COLO668 (cell line): ENCODE measurements around the gene DIO3.

ENCODE experiments used
- DNase-seq: peaks from one replicate; lab custom pipeline; 2025; ENCODE audit not compliant: unreplicated experiment; lab: John Stamatoyannopoulos, UW

The DIO3 gene

DNA sequence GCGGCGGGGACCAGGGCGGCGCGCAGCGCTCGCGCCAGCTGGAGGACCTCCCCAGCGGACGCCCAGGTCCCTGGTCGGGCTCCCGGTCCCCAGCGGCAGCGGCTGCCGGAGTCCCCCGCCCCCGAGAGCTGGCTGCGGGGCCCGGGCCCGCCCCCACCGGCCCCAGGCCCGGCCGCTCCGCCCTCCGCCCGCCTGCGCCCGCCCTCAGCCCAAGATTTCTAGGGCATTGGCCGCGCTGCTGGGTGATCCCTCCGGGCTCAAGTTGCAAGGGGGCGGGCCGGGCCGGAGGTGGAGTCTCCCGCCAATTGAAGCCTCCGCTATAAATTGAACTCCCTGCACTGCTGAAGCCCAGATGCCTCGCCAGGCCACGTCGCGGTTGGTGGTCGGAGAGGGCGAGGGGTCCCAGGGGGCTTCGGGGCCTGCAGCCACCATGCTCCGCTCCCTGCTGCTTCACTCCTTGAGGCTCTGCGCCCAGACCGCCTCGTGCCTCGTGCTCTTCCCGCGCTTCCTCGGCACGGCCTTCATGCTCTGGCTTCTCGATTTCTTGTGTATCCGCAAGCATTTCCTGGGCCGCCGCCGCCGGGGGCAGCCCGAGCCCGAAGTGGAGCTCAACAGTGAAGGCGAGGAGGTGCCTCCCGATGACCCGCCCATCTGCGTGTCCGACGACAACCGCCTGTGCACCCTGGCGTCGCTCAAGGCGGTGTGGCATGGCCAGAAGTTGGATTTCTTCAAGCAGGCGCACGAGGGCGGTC, at the start of gene DIO3:
Gene DIO3 (plus strand): TSS at position 351 of the 752 bp plus-strand sequence.
- DNase-seq: peak; percentile 19

DNA sequence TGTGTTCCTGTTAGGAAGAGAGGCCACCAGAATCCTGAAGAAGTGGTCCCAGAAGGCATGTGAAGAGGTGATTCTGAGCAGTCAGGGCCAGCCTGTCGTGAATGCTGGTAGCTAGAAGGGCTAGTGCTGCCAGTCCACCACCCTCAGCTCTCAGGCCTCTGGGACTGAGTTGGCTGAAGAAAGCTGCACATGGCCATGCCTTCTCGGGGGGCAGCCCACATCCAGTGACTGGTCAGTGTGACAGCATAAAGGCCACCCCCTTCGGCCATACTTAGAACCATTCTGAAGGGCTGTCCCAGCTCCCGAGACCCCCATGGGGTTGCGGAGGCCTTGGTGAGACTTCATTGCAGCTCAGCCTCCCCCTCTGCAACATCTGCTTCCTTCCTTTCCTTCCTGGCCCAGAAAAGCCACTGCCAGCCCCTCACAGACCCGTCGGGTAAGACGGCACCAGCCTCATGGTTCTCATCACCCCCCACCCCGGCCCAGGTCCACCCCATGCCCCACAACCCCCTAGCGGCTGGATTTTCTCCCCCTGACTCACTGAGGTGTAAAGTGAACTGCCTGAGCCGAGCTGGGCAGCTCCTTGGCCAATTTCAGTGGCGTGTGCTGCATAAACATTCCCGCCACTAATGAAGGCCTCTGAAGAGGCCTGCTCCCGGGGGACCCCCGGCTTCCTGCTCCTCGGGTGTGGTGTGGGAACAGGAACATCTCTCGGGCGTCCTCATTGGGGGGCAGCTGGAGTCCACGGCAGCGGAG, 49.5 kb upstream of the DIO3 start:
- DNase-seq: no peak

DNA sequence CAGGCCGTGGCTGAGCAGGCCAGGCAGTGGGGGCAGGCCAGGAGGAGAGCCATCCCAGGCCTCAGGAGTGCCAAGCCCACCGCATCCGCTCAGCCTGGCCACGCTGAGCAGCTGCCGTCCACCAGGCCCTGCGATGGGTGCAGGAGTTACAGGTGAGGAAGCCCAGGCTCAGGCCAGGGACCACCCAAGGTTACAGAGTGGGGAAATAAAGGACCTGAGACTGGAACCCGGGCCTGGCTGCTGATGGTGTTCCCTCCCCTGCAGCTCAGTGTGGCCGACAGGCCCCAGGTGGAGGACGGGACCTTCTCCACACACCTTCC, 49.0 kb upstream of the DIO3 start:
- no peak for DNase-seq

DNA sequence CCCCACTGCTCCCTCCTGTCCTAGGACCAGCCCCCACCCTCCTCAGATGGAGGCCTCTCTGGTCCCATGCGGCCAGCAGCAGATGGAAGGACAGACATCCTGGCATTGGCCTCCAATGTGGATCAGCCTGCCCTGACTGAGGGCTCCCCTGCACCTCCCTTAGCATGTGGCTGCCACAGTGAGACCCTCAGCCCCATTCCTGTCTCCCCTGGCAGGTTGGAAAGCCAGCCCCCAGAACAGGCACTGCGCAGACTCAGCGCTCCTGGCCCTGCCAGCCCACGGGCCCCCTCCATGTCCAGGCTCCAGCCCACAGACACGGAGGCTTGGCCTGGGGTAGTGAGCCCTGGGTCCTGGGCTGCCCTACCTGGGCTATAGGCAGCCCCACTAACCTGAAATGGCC, 47.2 kb upstream of the DIO3 start:
- DNase-seq: no peak

DNA sequence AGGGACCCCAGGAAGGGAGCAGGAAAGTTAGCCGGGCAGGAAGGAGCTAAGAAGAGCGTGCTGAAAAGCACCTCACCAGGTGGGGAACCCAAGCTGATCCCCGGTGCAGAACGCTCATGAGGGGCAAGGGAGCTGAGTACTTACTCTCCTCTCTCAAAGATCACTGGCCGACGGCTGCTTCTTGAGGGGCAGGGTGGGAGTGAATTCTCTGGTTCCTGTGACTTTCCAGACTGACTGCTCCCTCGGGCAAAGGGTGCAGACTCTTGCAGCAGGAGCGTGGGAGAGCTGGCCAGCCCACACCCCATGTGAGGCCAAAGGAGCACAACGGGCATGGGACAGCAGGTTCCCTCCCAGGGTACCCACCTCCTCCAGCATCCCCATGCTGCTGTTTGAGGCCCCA, 44.9 kb upstream of the DIO3 start:
- no peak for DNase-seq

DNA sequence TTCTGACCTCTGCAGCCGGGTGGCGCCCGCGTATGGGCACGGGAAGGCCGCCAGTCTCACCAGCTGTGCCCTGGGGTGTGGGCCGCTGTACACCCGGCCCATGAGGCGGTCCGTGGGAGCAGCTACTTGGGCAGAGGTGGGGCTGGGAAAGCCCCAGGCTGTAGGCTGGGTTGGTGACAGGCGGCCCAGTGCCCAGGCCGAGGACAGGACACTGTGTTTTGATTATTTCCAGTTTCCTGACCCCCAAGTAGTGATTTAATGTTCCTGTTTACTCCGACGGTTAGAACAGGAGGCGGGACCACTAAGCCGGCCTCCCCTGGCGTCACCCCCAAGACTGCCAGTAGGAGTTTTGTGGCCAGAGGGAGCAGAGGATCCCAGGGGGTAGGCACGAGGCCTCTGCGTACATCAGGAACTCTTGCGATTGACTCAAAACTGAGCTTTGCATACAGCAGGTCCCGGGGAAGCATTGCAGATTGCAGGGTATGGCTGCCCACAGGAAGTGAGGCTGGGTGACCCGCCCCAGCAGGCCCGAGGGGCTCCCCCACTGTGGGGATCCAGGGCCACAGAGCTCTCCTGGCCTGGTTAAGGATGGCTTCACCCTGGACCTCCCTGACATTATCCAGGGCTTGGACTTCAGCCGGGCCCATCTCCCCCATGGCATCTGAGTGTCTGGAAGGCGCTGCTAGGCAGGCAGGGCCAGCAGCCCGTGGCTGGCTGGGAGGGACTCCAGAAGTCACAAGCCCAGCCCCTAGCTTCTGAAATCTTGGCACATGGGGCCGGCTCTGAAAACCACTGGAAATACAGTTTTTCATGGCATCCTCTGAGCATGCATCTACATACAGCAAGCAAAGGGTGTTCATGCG, 42.5 kb upstream of the DIO3 start:
- no peak for DNase-seq

DNA sequence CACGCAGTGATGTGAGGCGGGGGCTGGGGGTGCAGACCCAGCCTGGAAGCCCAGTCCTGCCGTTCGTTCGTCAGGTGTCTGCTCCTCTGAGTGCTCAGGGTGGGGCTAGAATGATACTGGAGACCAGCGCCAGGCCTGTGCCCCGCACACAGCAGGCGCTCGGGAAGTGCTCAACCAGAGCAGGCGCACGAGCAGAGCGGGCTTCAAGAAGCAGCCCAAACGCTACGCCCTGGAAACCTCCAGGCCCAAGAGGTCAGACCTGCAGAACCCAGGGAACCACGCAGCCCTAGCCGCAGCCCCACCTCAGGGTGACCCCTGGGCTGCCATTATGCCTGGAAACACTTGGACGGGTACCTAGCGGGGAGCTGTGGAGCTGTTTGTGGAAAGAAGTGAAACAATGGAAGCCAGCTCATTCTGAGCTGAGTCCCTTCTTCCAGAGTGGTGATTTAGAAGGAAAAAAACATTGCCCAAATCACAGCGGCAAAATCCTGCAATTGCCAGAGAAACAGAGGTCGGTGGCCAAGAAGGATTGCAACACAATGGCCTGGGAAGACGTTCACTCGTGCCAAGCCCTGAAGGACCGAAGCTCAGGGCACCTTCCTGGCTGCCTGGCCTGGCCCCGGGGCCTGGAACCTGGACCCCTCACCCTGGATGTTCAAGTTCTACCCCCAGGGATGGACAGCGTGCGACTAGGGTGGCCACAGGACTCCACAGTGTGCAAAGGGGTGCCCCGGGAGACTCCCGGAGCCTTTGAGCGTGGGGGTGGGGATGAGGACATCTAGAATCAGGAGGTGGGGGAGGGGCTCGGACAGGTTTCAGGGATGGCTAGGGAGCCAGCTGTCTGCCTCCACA, 40.4 kb upstream of the DIO3 start:
- DNase-seq: no peak

DNA sequence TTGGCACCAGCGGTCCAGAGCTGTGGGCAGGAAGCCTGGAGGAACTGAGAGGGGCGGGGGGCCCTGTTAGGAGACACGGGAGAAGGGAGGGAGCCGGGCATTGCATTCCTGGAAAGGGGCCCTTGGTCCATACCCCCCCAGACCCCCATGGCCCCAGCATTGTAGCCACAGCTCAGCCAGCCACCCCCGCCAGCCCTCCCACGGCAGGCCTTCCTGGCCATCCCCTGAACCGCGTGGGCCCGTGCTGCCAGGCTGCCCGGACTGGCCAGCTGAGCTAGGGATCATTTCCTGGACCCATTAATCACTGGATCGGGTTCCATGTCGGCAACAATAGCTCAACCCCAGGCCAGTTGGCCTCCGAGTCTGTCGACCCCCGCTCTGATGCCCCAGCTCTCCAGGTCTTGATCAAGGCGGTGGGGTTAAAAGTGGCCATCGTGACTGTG, 39.8 kb upstream of the DIO3 start:
- no peak for DNase-seq

DNA sequence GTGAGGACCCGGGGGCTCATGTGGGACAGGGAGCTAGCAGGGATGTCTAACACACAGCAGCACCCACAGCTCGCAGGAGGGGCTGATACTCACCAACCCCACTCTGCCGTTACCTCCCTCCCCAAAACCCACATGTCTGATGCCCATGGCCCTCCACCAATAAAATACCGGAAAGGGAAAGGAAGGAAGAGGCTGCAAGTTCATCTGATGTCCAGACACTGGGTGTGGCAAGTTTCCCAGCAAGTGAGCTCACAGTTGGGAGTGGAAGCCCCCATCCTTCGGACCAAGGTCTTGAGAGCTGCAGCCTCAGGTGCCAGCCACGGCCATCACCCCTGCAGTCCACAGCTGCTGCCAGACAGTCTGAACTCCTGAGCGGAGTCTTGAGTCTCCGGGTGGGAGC, 39.3 kb upstream of the DIO3 start:
- no peak for DNase-seq

DNA sequence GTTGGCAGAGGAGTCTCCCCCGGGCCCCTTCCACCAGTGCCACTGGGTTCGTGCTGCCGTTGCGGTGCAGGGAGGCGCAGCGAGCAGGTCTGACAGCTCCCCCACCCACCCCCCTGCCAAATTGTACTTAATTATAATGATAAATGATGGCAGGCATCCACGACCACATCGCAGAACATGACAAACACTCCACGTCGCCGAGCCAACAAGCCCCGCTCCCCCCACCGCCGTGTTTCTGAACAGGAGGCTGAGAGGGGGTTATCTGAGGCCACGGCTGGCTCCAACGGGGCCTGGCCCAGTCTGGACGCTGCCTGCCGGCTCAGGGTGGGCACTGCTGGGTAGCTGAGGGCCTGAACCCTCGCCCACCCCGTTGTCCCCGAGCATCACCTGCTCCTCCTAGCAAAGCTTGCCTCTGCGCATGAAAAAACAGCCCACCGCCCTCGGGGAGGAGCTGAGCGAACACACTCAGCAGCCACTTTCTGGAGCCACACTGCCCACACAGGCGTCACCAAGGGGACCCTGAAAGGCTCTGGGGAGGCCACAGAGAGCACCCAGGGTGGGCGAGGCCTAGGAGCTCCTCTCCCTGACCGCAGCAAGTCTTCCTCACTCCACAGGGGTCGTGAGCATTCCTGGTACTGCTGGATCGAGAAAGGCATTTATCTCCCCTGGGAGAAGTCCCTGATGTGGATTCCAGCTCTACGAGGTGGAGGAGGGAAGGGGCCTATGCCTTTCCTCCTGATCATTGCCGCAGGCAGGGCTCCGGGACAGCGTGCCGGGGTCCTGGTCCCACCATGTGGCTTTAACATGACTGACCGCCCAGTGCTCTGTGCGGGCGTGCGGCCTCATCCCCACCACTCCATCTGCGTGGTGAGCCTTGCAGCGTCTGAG, 35.4 kb upstream of the DIO3 start:
- DNase-seq: no peak

DNA sequence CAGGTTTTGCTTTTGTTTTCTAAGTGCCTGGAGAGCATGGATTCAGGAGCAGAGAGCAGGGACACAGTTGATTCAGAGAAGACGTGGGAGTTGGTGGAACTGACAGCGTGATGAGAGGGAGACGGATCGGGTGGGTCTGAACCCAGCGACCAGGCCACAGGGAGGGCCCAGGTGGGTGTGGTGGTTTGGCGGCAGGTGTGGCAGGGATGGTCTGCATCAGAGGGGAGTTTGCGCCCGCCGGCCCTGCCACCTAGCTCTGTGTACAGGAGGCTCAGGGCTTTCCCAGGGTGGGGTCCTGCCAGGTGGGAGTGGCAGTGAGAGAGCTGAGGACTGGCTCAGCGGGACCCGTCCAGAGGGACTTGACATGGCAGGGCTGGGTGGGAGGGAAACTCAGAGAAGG, 33.3 kb upstream of the DIO3 start:
- no peak for DNase-seq

DNA sequence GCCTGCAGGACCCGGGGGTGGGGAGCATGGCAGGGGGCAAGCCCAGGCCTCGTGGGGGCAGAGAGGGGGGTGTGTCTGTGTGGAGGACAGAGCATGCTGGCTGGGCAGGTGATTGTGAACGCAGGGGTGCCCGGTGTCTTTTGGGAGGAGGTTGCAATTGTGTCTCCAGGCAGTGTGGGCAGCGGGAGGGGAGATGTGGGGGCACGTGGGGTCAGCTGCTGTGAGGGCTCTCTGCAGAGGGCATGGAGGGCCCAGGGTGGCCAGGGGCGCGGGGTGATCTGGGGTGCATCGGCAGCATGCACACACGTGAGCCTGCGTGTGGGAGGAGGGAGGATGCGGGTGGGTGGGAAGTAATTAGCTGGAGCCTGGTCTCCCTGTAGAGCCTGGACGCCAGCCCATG, 32.2 kb upstream of the DIO3 start:
- no peak for DNase-seq

DNA sequence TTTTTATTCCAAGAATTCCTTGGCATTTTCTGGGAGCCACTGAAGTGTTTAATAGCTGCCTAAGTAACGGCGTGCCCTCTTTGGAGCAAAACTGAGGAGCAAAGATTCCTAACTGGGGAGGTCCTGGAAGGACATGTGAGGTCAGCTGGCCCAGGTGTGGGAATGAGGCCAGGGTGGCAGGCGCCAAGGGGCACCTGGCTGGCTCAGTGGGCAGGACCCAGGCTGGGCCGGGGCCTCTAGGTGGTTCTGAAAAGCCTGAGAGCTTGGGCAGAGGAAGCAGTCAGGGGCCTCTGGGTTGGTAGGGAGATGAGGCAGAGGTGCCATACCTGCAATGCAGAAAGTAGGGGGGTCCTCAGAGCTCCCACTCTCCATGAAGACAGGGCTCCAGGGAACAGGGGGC, 27.1 kb upstream of the DIO3 start:
- no peak for DNase-seq

DNA sequence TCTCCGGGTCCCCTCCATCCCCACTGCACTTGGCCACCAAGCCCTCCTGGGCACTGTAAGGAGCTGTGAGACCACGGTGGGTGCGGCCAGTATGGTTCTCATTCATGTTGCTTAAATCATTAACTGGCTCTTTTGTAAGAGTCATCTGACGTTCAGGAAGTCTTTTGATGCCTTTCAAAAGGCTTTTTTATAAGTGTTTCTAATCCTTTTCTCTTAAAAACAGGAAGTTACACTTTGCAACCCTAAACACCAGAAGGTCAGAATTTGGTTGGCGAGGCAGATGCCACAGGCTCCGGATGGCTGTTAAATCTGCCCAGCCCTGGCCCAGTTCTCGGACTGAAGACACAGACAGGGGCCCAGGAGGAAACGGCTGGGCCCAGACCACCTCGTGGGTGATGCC, 26.1 kb upstream of the DIO3 start:
- DNase-seq: no peak

DNA sequence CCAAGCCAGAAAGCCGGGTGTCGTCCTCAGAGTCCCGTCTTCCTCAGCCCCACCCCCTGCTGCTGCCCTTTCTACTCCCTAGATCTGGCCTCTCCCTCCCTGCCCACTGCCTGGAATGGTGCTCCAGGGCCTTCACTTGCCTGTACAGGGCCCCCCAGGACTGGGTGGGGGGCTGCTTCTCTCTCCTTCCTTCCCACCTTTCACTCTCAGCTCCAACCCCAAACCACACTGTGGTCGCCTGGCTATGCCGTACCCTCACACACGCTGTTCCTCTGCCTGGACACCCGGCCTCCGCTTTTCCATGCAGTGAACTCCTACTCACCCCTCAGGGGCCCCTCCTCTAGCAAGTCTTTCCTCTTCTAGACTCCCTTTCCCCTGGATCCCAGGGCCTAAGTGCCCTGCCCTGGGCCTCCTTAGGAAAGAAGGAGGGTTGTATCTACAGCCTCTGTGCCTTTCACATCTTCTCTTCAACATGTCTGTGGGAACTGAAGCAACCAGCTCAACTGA, 25.5 kb upstream of the DIO3 start:
- no peak for DNase-seq

DNA sequence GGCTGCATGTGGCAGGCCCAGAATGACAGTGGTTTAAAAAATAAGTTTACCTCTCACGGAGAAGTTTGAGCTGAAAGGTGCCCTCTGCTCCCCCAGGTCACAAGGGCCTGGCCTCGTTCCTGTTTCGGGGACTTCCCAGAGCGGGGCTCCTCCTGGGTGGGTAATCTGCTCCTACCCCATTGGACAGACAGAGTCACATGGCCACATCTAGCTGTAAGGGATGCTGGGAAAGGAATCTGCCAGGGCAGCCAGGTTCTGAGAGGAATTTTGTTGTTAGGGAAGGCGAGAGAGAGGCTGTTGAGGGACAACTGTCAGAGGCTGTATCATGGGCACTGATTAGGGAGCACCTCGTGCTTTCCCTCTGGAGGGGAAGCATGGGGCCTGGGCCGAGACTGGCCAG, 24.0 kb upstream of the DIO3 start:
- DNase-seq: no peak

DNA sequence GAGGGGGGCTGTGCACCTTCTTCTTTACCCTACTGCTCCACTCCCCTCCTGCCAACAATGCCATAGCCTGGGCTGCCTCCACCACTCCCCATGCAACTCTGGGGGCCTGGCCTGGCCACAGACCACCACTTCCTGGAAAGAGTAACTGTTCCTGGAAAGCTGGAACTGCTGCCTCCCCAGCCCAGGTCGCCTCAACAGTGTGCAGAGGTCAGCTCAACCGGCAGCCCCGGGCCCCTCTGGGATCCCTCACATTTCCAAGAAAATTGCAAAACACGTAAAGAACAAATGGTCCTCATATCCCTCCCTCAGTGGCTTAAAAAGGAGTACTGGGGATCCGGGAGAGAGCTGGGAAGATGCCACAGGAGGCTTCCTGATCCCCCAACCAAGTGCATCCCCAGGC, 22.4 kb upstream of the DIO3 start:
- no peak for DNase-seq

DNA sequence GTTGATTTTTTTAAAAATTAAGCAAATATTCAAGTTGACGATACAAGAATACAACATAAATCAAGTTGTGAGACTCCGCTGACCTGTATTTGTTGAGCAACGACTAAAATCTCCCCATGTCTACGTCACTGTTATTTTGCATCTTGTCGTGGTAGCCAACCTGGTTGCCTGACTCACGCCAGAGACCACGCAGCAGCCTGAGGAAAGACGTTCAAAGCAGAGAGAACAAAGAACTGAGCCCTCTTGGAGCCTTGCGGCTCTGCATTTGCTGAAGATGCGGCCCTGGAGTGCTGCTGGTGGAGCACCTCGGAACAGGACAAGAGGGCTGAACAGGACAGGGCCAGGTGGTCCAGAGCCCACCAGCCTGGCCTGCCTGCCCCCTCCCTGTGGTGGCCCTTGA, 21.4 kb upstream of the DIO3 start:
- no peak for DNase-seq
